ENCODE measurements around the gene HOXA9. TPM values are rescaled to one million over a fixed set of nuclear protein-coding genes. Genes with fewer than 3 reads are reported as not detected.

HOXA9 gene
- total and polyA plus RNA-seq, 2 of the 4 experiments (the other 2 are of a cell fraction), result 0.18 to 0.32 TPM

- TF ChIP-seq USF2 (IDR thresholded peaks at IDR 0.05; ENCODE audit: low read depth, low read length), result no peak
- TF ChIP-seq RCOR1 (IDR thresholded peaks at IDR 0.05; ENCODE audit: insufficient replicate concordance, low read length), result no peak
Measured at GRCh38 chr7:27160546-27161213, 4.7 kb downstream of the HOXA9 start (continued).

DNA sequence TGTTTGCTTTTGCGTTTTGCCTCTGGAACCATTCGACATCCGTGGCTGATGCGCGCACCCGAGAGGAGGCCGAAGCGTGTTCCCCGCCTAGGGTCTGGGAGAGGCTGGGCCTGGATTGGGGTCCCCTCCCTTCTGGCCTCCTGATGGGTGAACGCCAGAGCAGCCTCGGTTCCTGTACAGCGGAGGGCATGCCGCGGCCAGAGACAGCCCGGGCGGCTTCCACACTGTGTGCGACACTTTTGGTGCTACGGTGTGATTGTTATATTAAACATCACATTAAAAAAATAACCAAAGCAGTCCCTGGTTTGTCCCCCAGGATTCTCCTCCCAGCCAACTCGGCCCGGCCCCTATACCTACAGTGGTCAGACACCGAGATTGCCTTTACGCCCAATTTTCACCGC, 5.2 kb downstream of the HOXA9 start:
- Histone ChIP-seq H3K18ac (ENCODE audit: low read depth, low read length) (no peak overlapping the region), H3K14ac (replicated peaks; ENCODE audit: low read depth, low read length) (no peak overlapping the region), H2BK120ac (ENCODE audit: low read depth, low read length) (no peak overlapping the region), H3K4me2 (ENCODE audit: low read depth, low read length) (no peak overlapping the region), H3K4ac (ENCODE audit: low read depth, low read length) (no peak overlapping the region), H4K5ac (ENCODE audit: low read depth, low read length) (no peak overlapping the region), H3K9me1 (ENCODE audit: insufficient read depth, low read length) (no peaks in the 10 kb centered on the region), H3K27me3 (ENCODE audit: control insufficient read depth, insufficient read depth, low read length) (peaks cover 22% of the 10 kb centered on the region), H3K36me3 (ENCODE audit: control insufficient read depth, insufficient read depth, low read length) (no peaks in the 10 kb centered on the region), H3K9ac (ENCODE audit: low read depth, low read length) (no peak overlapping the region), H4K91ac (ENCODE audit: insufficient read depth, low read depth, low read length) (no peak overlapping the region), H3K23ac (ENCODE audit: low read depth, low read length) (no peak overlapping the region), H2BK15ac (ENCODE audit: low read depth, low read length) (no peak overlapping the region), H3K9me3 (ENCODE audit: control insufficient read depth, insufficient read depth, low read length) (peaks cover 3% of the 10 kb centered on the region; the same call in 1 of the 2 replicates), H3K56ac (ENCODE audit: extremely low read depth, insufficient read depth, low read length) (no peak overlapping the region), H4K8ac (ENCODE audit: low read depth in 2 of 2, low read length in 2 of 2) (no peak overlapping the region), H2BK20ac (ENCODE audit: low read depth, low read length) (no peak overlapping the region), H4K20me1 (ENCODE audit: insufficient read depth, low read length) (no peaks in the 10 kb centered on the region), H2AFZ (replicated peaks; ENCODE audit: low read length, poor library complexity) (peak overlapping the region; percentile 98), H2BK5ac (ENCODE audit: low read depth, low read length, poor library complexity, severe bottlenecking) (no peak overlapping the region), H2AK5ac (ENCODE audit: low read depth, low read length) (no peak overlapping the region), H2AK9ac (replicated peaks; ENCODE audit: low read depth, low read length, poor library complexity) (peak overlapping the region; percentile 63), H3K79me1 (ENCODE audit: low read depth in 1 of 2, low read length in 2 of 2) (0 out of 4 replicates have a peak, but pooled peaks cover 0 to 3% of the 10 kb centered on the region in 2 experiments), H3K27ac (ENCODE audit: insufficient read depth, low read length) (no peak overlapping the region), H3K4me1 (ENCODE audit: control insufficient read depth, insufficient read depth, low read length) (peaks cover 1% of the 10 kb centered on the region; the same call in 1 of the 2 replicates), H3K4me3 (ENCODE audit: insufficient read depth, low read depth, low read length) (no peak overlapping the region)
- dilution Hi-C loops (cut with HindIII; ENCODE audit: low sequenced_read_pairs, unreplicated experiment), result no loop called here
- CTCF ChIA-PET, result interaction anchor here (1.3 to 1.8 kb wide), 4 partner anchors 19 to 1069 kb away, joined by 5 to 29 read pairs (median 6); no protein-coding TSS in a partner anchor
- in situ Hi-C loops (cut with MboI; ENCODE audit: low sequenced_read_pairs), result no loop called here
- intact Hi-C loops (cut with micrococcal nuclease), result loop anchor here (2.0 to 10.0 kb wide), 3 partner anchors 958 to 1905 kb away; partner anchors contain the start of genes CBX3 and HNRNPA2B1
- POLR2A ChIA-PET (ENCODE audit: unreplicated experiment), result no interaction called here
- BruUV-seq (replicated peaks), result no TSS peak
- DNase-seq, result no peak
- no peak for ATAC-seq (ENCODE audit: low read depth)
- 91% methylated on average over 7 of the region's 23 CpGs; no CpG with 5 or more reads in 1 of the 2 experiments for WGBS, 2 experiments (ENCODE audit: extremely low coverage in 2 of 2, insufficient read length in 1 of 2)
- TF ChIP-seq CTCF (conservative IDR thresholded peaks at IDR 0.05; ENCODE audit: low read depth, low read length) (no peak), SMC3 (IDR thresholded peaks at IDR 0.05; ENCODE audit: low read depth, low read length) (no peak), MXI1 (IDR thresholded peaks at IDR 0.05; ENCODE audit: borderline replicate concordance, low read depth, low read length) (no peak), POLR2A (IDR thresholded peaks at IDR 0.05; ENCODE audit: low read depth, low read length) (no peak), ELK1 (IDR thresholded peaks at IDR 0.05; ENCODE audit: borderline replicate concordance, low read depth, low read length) (no peak), FOS (IDR thresholded peaks at IDR 0.05; ENCODE audit: low read depth, low read length) (no peak), NFE2L2 (IDR thresholded peaks at IDR 0.05; ENCODE audit: low read depth, low read length) (no peak), BHLHE40 (IDR thresholded peaks at IDR 0.05; ENCODE audit: low read depth, low read length) (no peak), CEBPB (IDR thresholded peaks at IDR 0.05; ENCODE audit: low read depth, low read length) (no peak), CHD1 (IDR thresholded peaks at IDR 0.05; ENCODE audit: low read depth, low read length) (no peak), RCOR1 (IDR thresholded peaks at IDR 0.05; ENCODE audit: insufficient replicate concordance, low read length) (no peak)

Data from IMR-90 (cell line).